ENCODE data around the gene ZNF841.
"Not testable (repeated sequence)": the region's sequence is repeated elsewhere in the genome, so short reads cannot be mapped to it uniquely, and the experiment has no call there.

ZNF841 gene

GRCh38 chr19:52099497-52100138 lies 4.1 kb upstream of the ZNF841 start:
- Mint-ChIP-seq H3K4me1 (peaks cover 8% of the 10 kb centered on the region), H3K27ac (no peak overlapping the region), H3K27me3 (no peaks in the 10 kb centered on the region), H3K4me3 (no peak overlapping the region), H3K36me3 (peaks cover 14% of the 10 kb centered on the region), H3K9me3 (peaks cover 7% of the 10 kb centered on the region)

- Mint-ChIP-seq H3K9me3 (peaks cover 21% of the 10 kb centered on the region), H3K36me3 (peaks cover 40% of the 10 kb centered on the region), H3K4me1 (peaks cover 34% of the 10 kb centered on the region), H3K4me3 (peak overlapping the region; percentile 95)
- not testable (repeated sequence) for H3K27me3 Mint-ChIP-seq, H3K27ac Mint-ChIP-seq
Measured at GRCh38 chr19:52096416-52096815, 851 bp upstream of the ZNF841 start.

GRCh38 chr19:52094526-52095130 lies 937 bp downstream of the ZNF841 start:
- Mint-ChIP-seq H3K9me3 (peaks cover 29% of the 10 kb centered on the region), H3K4me3 (peak overlapping the region; percentile 95), H3K27me3 (no peaks in the 10 kb centered on the region), H3K4me1 (peaks cover 48% of the 10 kb centered on the region), H3K36me3 (peaks cover 56% of the 10 kb centered on the region), H3K27ac (peak overlapping the region; percentile 94)

GRCh38 chr19:52086481-52086880 lies 9.1 kb downstream of the ZNF841 start:
- H3K36me3 Mint-ChIP-seq, result peaks cover 86% of the 10 kb centered on the region
- peaks cover 14% of the 10 kb centered on the region for H3K4me1 Mint-ChIP-seq
- H3K27ac Mint-ChIP-seq, result no peak overlapping the region
- no peaks in the 10 kb centered on the region for H3K27me3 Mint-ChIP-seq
- peaks cover 33% of the 10 kb centered on the region for H3K9me3 Mint-ChIP-seq
- H3K4me3 Mint-ChIP-seq, result no peak overlapping the region

GRCh38 chr19:52070496-52070895 lies 25.1 kb downstream of the ZNF841 start:
- H3K4me3 Mint-ChIP-seq, result peak overlapping the region; percentile 49
- no peaks in the 10 kb centered on the region for H3K27me3 Mint-ChIP-seq
- H3K4me1 Mint-ChIP-seq, result peaks cover 5% of the 10 kb centered on the region
- no peak overlapping the region for H3K27ac Mint-ChIP-seq
- H3K36me3 Mint-ChIP-seq, result peaks cover 86% of the 10 kb centered on the region
- peaks cover 50% of the 10 kb centered on the region for H3K9me3 Mint-ChIP-seq

GRCh38 chr19:52069653-52070052 lies 25.9 kb downstream of the ZNF841 start:
- H3K4me3 Mint-ChIP-seq, result no peak overlapping the region
- peaks cover 5% of the 10 kb centered on the region for H3K4me1 Mint-ChIP-seq
- H3K36me3 Mint-ChIP-seq, result peaks cover 84% of the 10 kb centered on the region
- no peak overlapping the region for H3K27ac Mint-ChIP-seq
- H3K27me3 Mint-ChIP-seq, result no peaks in the 10 kb centered on the region
- peaks cover 47% of the 10 kb centered on the region for H3K9me3 Mint-ChIP-seq

- peaks cover 72% of the 10 kb centered on the region for H3K36me3 Mint-ChIP-seq
- H3K4me1 Mint-ChIP-seq, result peaks cover 5% of the 10 kb centered on the region
- no peaks in the 10 kb centered on the region for H3K27me3 Mint-ChIP-seq
- H3K4me3 Mint-ChIP-seq, result no peak overlapping the region
- H3K9me3 Mint-ChIP-seq, result peaks cover 38% of the 10 kb centered on the region
- H3K27ac Mint-ChIP-seq, result no peak overlapping the region
Measured at GRCh38 chr19:52066258-52066863, 29.2 kb downstream of the ZNF841 start.

- peaks cover 5% of the 10 kb centered on the region for H3K4me1 Mint-ChIP-seq
- H3K4me3 Mint-ChIP-seq, result no peak overlapping the region
- H3K27ac Mint-ChIP-seq, result peak overlapping the region; percentile 2
- H3K27me3 Mint-ChIP-seq, result no peaks in the 10 kb centered on the region
- H3K9me3 Mint-ChIP-seq, result peaks cover 29% of the 10 kb centered on the region
- peaks cover 69% of the 10 kb centered on the region for H3K36me3 Mint-ChIP-seq
Measured at GRCh38 chr19:52065399-52065798, 30.2 kb downstream of the ZNF841 start.

GRCh38 chr19:52056480-52056879 lies 39.1 kb downstream of the ZNF841 start:
- not testable (repeated sequence) for H3K4me3 Mint-ChIP-seq, H3K27ac Mint-ChIP-seq, H3K27me3 Mint-ChIP-seq, H3K4me1 Mint-ChIP-seq
- Mint-ChIP-seq H3K36me3 (peaks cover 55% of the 10 kb centered on the region), H3K9me3 (peaks cover 26% of the 10 kb centered on the region)

- peaks cover 29% of the 10 kb centered on the region for H3K4me1 Mint-ChIP-seq
- peaks cover 49% of the 10 kb centered on the region for H3K36me3 Mint-ChIP-seq
- H3K27ac Mint-ChIP-seq, H3K4me3 Mint-ChIP-seq, H3K27me3 Mint-ChIP-seq: not testable (repeated sequence)
- peaks cover 33% of the 10 kb centered on the region for H3K9me3 Mint-ChIP-seq
Measured at GRCh38 chr19:52051736-52052135, 43.8 kb downstream of the ZNF841 start.

- Mint-ChIP-seq H3K27me3 (no peaks in the 10 kb centered on the region), H3K4me3 (peak within 1 kb of the TSS; percentile 96), H3K4me1 (peaks cover 36% of the 10 kb centered on the region), H3K9me3 (peaks cover 31% of the 10 kb centered on the region), H3K27ac (peak within 1 kb of the TSS; percentile 99), H3K36me3 (peaks cover 51% of the 10 kb centered on the region)
Measured at GRCh38 chr19:52048555-52049501, 46.7 kb downstream of the ZNF841 start, which contains the start of gene ZNF432. Gene ZNF432, minus strand, starts transcription at chr19:52048838. Its CDS starts 1,970 bp downstream, at chr19:52046868.

GRCh38 chr19:52039169-52039568 lies 56.4 kb downstream of the ZNF841 start:
- Mint-ChIP-seq H3K27ac (no peak overlapping the region), H3K27me3 (no peaks in the 10 kb centered on the region), H3K36me3 (peaks cover 85% of the 10 kb centered on the region), H3K9me3 (peaks cover 49% of the 10 kb centered on the region), H3K4me1 (no peaks in the 10 kb centered on the region), H3K4me3 (no peak overlapping the region)

GRCh38 chr19:52034051-52034728 lies 61.4 kb downstream of the ZNF841 start:
- no peaks in the 10 kb centered on the region for H3K4me1 Mint-ChIP-seq
- H3K27ac Mint-ChIP-seq, result no peak overlapping the region
- peaks cover 68% of the 10 kb centered on the region for H3K36me3 Mint-ChIP-seq
- peak overlapping the region; percentile 47 for H3K4me3 Mint-ChIP-seq
- peaks cover 42% of the 10 kb centered on the region for H3K9me3 Mint-ChIP-seq
- no peaks in the 10 kb centered on the region for H3K27me3 Mint-ChIP-seq

- H3K27me3 Mint-ChIP-seq, result no peaks in the 10 kb centered on the region
- peak overlapping the region; percentile 97 for H3K27ac Mint-ChIP-seq
- peaks cover 61% of the 10 kb centered on the region for H3K36me3 Mint-ChIP-seq
- H3K4me3 Mint-ChIP-seq, result peak overlapping the region; percentile 94
- H3K4me1 Mint-ChIP-seq, result peaks cover 33% of the 10 kb centered on the region
- peaks cover 18% of the 10 kb centered on the region for H3K9me3 Mint-ChIP-seq
Measured at GRCh38 chr19:52028780-52029123, 66.8 kb downstream of the ZNF841 start.
